ENCODE data around the gene SAMMSON. TPM values are rescaled to one million over a fixed set of nuclear protein-coding genes. Genes with fewer than 3 reads are reported as not detected.

Gene SAMMSON
- total and polyA plus RNA-seq, 4 donors = 0.12 TPM; not detected in 3

DNA sequence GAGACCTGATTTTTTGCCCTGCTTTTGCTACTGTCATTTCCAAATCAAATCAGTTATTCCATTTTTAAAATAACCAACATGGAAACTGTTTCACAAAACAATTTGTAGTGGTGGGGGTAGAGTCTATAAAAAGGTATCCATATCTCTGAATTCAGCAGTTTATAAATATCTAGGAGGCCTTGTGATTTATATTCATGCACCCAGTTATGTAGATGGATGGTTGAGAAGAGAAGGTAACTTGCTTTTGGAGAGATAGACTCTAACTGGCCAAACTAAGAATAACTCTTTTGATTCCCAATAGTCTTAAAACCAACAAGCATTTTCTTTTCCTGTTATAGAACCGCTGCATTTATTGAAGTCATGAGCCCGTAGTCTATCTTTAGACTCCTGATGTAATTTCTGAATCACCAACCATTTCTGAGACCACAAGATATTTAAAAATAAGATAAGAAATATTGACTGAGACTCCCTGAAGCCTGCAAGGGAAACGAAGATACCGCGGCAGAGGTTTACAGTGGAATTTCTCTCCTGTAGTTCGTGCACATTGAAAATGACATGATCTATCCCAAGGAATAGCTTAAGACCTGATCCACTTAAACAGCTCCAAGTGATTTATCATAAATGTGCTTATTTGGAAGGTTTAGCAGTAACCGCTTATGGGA, 68.5 kb downstream of the SAMMSON start:
- TF ChIP-seq, protein P1, sequence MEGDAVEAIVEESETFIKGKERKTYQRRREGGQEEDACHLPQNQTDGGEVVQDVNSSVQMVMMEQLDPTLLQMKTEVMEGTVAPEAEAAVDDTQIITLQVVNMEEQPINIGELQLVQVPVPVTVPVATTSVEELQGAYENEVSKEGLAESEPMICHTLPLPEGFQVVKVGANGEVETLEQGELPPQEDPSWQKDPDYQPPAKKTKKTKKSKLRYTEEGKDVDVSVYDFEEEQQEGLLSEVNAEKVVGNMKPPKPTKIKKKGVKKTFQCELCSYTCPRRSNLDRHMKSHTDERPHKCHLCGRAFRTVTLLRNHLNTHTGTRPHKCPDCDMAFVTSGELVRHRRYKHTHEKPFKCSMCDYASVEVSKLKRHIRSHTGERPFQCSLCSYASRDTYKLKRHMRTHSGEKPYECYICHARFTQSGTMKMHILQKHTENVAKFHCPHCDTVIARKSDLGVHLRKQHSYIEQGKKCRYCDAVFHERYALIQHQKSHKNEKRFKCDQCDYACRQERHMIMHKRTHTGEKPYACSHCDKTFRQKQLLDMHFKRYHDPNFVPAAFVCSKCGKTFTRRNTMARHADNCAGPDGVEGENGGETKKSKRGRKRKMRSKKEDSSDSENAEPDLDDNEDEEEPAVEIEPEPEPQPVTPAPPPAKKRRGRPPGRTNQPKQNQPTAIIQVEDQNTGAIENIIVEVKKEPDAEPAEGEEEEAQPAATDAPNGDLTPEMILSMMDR (IDR thresholded peaks at IDR 0.05; ENCODE audit: control extremely low read depth, extremely low read depth) = no peak
- no peak overlapping the region for H3K4me3 ChIP-seq
- H3K36me3 ChIP-seq (ENCODE audit: control insufficient read depth in 4 of 4, insufficient read depth in 4 of 4, low read length in 4 of 4) = no peaks in the 10 kb centered on the region
- 81 to 83% methylated on average over 7 of the region's 7 CpGs for WGBS, 2 donors
- peaks cover 0 to 36% (median 15%) of the 10 kb centered on the region in 3 donors for H3K27me3 ChIP-seq (ENCODE audit: control insufficient read depth in 3 of 3, insufficient read depth in 3 of 3, low read length in 2 of 3)
- ATAC-seq (ENCODE audit: insufficient read depth, low FRiP score) (no peak), DNase-seq (no peak)
- H3K9me3 ChIP-seq (ENCODE audit: control insufficient read depth in 4 of 4, insufficient read depth in 3 of 4, low read length in 3 of 4) = no peaks in the 10 kb centered on the region
- no peak overlapping the region for H3K27ac ChIP-seq (ENCODE audit: low read depth in 1 of 2, low read length in 1 of 2)
- H3K4me1 ChIP-seq (ENCODE audit: control insufficient read depth in 5 of 5, insufficient read depth in 5 of 5, low read length in 5 of 5) = peaks cover 0 to 12% (median 0%) of the 10 kb centered on the region in 5 donors
- no peak overlapping the region for H3K9ac ChIP-seq (ENCODE audit: insufficient read depth in 1 of 2, low read length in 2 of 2)

DNA sequence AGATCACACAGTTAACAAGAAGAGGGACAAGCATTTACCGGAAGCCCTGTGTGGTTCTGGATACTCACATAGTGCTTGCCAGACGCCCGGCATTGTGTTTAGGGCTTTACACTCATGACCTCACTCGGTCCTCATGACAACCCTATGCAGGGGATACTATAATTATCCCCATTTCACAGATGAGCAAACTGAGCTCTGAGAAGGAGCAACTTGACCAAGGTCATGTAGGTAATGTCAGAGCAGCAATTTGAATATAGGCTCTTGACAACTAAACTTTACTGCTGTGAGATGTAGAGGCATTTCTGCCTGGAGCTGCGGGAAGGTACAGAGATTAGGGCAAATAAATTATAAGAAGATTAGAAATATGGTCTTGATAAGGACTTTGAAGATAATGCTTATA, 70.0 kb downstream of the SAMMSON start:
- WGBS, 2 donors = 92 to 96% methylated on average over 5 of the region's 5 CpGs

DNA sequence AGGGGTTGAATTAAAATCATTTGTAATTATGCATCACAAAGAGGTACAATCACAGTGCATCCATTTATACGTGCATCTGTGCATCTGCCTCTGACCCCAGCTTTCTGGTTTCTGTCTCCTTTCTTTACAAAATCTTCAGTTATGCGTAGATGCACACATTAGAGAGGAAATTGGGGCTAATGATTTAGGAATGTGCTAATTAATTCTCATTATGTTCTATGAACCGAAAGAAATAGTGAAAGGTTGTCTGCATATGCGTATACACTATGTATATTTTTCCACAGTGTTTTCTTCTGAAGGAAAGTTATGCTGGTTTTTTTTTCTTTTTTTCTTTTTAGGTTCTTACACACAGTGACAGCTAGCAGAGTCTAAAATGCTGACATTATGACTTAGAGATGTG, 71.6 kb downstream of the SAMMSON start:
- Histone ChIP-seq H3K9ac (ENCODE audit: insufficient read depth in 1 of 2, low read length in 2 of 2) (no peak overlapping the region), H3K4me1 (ENCODE audit: control insufficient read depth in 5 of 5, insufficient read depth in 5 of 5, low read length in 5 of 5) (peaks cover 0 to 12% (median 0%) of the 10 kb centered on the region in 5 donors), H3K27ac (ENCODE audit: low read depth in 1 of 2, low read length in 1 of 2) (no peak overlapping the region), H3K36me3 (ENCODE audit: control insufficient read depth in 4 of 4, insufficient read depth in 4 of 4, low read length in 4 of 4) (no peaks in the 10 kb centered on the region), H3K4me3 (no peak overlapping the region), H3K9me3 (ENCODE audit: control insufficient read depth in 4 of 4, insufficient read depth in 3 of 4, low read length in 3 of 4) (no peaks in the 10 kb centered on the region), H3K27me3 (ENCODE audit: control insufficient read depth in 3 of 3, insufficient read depth in 3 of 3, low read length in 2 of 3) (peaks cover 0 to 41% (median 15%) of the 10 kb centered on the region in 3 donors)
- DNase-seq (no peak), ATAC-seq (ENCODE audit: insufficient read depth, low FRiP score) (no peak)
- TF ChIP-seq, protein P1 (IDR thresholded peaks at IDR 0.05; ENCODE audit: control extremely low read depth, extremely low read depth) = no peak
- WGBS, 2 donors = 74 to 82% methylated on average over 4 of the region's 4 CpGs

More for the DNA sequence above, 70.0 kb downstream of the SAMMSON start:
- no peak overlapping the region for H3K27ac ChIP-seq (ENCODE audit: low read depth in 1 of 2, low read length in 1 of 2)
- no peaks in the 10 kb centered on the region for H3K36me3 ChIP-seq (ENCODE audit: control insufficient read depth in 4 of 4, insufficient read depth in 4 of 4, low read length in 4 of 4)
- peaks cover 0 to 40% (median 15%) of the 10 kb centered on the region in 3 donors for H3K27me3 ChIP-seq (ENCODE audit: control insufficient read depth in 3 of 3, insufficient read depth in 3 of 3, low read length in 2 of 3)
- ATAC-seq (ENCODE audit: insufficient read depth, low FRiP score) (no peak), DNase-seq (no peak)
- TF ChIP-seq, protein P1 (IDR thresholded peaks at IDR 0.05; ENCODE audit: control extremely low read depth, extremely low read depth) = no peak
- no peaks in the 10 kb centered on the region for H3K9me3 ChIP-seq (ENCODE audit: control insufficient read depth in 4 of 4, insufficient read depth in 3 of 4, low read length in 3 of 4)
- no peak overlapping the region for H3K9ac ChIP-seq (ENCODE audit: insufficient read depth in 1 of 2, low read length in 2 of 2)
- H3K4me3 ChIP-seq = no peak overlapping the region
- H3K4me1 ChIP-seq (ENCODE audit: control insufficient read depth in 5 of 5, insufficient read depth in 5 of 5, low read length in 5 of 5) = peaks cover 0 to 12% (median 0%) of the 10 kb centered on the region in 5 donors
